Upper lobe of left lung (tissue), 4 donors: ENCODE measurements around the gene CLEC4A.
"Not testable (repeated sequence)": the region's sequence is repeated elsewhere in the genome, so short reads cannot be mapped to it uniquely, and the experiment has no call there.

Experiments
- CTCF ChIP-seq, 6 experiments: fragments of 450-650 bp in 4 of 6; fragments of 200-600 bp in 2 of 6; sonication (generic) in 2 of 6; IDR thresholded peaks; one replicate each; pipeline ENCODE4 v1.5.1; 2016 to 2019; ENCODE audit warnings: antibody characterized with exemption in 6 of 6
- POLR2A ChIP-seq, 4 donors: fragments of 450-650 bp; IDR thresholded peaks; one replicate each; pipeline ENCODE4 v1.5.1; 2016 to 2017; ENCODE audit warnings: antibody characterized with exemption in 4 of 4, mild to moderate bottlenecking in 2 of 4
- POLR2AphosphoS5 ChIP-seq, 2 donors: sonication (generic); formaldehyde crosslinking; IDR thresholded peaks; one replicate each; pipeline ENCODE4 v1.5.1; 2017; ENCODE audit warnings: antibody characterized with exemption in 2 of 2

GRCh38 chr12:8188088-8188487 lies 64.7 kb downstream of the CLEC4A start:
- not testable (repeated sequence) for TF ChIP-seq CTCF, POLR2A, POLR2AphosphoS5 (IDR thresholded peaks at IDR 0.05)
